GM21381 (cell line): ENCODE data around the gene OTX2.

Source experiments
- ATAC-seq: cut with Tn5 transposase; IDR thresholded peaks from one replicate; pipeline ENCODE4 v1.9.1; 2021; ENCODE audit warnings: mild to moderate bottlenecking, moderate library complexity; ENCODE audit not compliant: unreplicated experiment

Gene OTX2

GRCh38 chr14:56797003-56797568 lies 13.2 kb downstream of the OTX2 start:
- ATAC-seq, result no peak

- ATAC-seq, result no peak
Measured at GRCh38 chr14:56796259-56796658, 14.0 kb downstream of the OTX2 start.

- no peak for ATAC-seq
Measured at GRCh38 chr14:56795284-56795622, 15.0 kb downstream of the OTX2 start.

GRCh38 chr14:56794557-56795283 lies 15.6 kb downstream of the OTX2 start:
- ATAC-seq, result no peak

GRCh38 chr14:56794088-56794556 lies 16.2 kb downstream of the OTX2 start:
- ATAC-seq, result no peak

- ATAC-seq, result no peak
Measured at GRCh38 chr14:56789955-56790354, 20.3 kb downstream of the OTX2 start.

- no peak for ATAC-seq
Measured at GRCh38 chr14:56787530-56787929, 22.7 kb downstream of the OTX2 start.

- ATAC-seq, result no peak
Measured at GRCh38 chr14:56782711-56783110, 27.6 kb downstream of the OTX2 start.

GRCh38 chr14:56774503-56774902 lies 35.8 kb downstream of the OTX2 start:
- ATAC-seq, result no peak

GRCh38 chr14:56770512-56770911 lies 39.8 kb downstream of the OTX2 start:
- no peak for ATAC-seq

GRCh38 chr14:56760164-56760914 lies 49.9 kb downstream of the OTX2 start:
- no peak for ATAC-seq

GRCh38 chr14:56759633-56760032 lies 50.6 kb downstream of the OTX2 start:
- ATAC-seq, result no peak

- no peak for ATAC-seq
Measured at GRCh38 chr14:56759094-56759493, 51.2 kb downstream of the OTX2 start.

GRCh38 chr14:56754921-56755320 lies 55.4 kb downstream of the OTX2 start:
- ATAC-seq, result no peak

- ATAC-seq, result no peak
Measured at GRCh38 chr14:56753396-56753795, 56.9 kb downstream of the OTX2 start.

- no peak for ATAC-seq
Measured at GRCh38 chr14:56752428-56752827, 57.9 kb downstream of the OTX2 start.

- no peak for ATAC-seq
Measured at GRCh38 chr14:56751471-56751870, 58.8 kb downstream of the OTX2 start.
